ENCODE measurements around the gene WDR41. TPM values are rescaled to one million over a fixed set of nuclear protein-coding genes. Genes with fewer than 3 reads are reported as not detected.
A peak's percentile ranks its signal among the peaks of the same experiment; 100 is the strongest.
"Not testable (repeated sequence)": the region's sequence is repeated elsewhere in the genome, so short reads cannot be mapped to it uniquely, and the experiment has no call there.

Gene WDR41, protein sequence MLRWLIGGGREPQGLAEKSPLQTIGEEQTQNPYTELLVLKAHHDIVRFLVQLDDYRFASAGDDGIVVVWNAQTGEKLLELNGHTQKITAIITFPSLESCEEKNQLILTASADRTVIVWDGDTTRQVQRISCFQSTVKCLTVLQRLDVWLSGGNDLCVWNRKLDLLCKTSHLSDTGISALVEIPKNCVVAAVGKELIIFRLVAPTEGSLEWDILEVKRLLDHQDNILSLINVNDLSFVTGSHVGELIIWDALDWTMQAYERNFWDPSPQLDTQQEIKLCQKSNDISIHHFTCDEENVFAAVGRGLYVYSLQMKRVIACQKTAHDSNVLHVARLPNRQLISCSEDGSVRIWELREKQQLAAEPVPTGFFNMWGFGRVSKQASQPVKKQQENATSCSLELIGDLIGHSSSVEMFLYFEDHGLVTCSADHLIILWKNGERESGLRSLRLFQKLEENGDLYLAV
- 10 to 100 TPM; 30.5 to 32.6 TPM for total RNA-seq

DNA sequence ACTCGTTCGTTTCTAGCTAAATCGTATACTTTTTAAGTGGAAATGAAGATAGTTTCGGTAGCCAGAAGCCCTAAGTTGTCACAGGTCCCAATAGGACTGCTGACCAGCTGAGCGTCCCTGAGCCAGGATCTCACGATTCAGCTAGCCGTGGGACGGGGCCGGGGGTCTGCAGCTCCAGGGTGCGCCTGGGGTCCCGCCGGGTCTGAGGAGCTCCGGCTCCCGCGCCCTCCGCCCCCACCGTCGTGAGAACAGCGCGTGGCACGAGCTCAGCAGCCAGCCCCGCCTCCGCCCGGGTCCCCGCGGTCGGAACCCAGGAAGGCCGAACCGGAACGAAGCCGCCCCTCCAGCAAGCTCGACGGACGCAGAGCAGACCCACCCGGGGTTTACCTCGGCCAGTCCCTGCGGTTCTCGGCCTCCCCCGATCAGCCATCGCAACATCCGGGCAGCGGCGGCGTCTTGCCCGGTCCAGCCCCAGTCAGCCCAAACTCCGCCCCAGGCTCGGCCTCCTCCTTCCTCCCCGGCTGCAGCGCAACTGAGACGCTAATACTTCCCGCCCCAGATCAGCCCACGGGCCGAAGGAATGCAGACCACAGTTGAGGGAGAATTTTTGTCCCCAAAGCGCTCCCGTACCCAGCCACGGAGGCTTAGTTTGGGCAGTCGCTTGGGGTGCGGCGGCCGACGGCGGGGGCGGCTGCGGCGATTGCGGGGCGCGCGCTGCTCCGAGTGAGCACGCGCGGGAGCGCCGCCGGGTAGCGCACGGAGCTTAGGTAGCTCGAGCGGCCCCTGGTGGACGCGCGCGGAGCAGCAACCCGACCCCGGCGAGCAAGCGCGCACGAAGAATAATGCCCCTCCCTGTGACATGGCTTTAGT lies at the start of gene WDR41:
TSS of gene WDR41 (minus strand) at position 534 of the 870 bp plus-strand sequence. CDS start at position 438, 96 bp downstream.
- peak; percentile 90 for DNase-seq
- Mint-ChIP-seq H3K36me3 (no peaks in the 10 kb centered on the region), H3K4me3 (peak within 1 kb of the TSS; percentile 76), H3K27me3 (peaks cover 7% of the 10 kb centered on the region), H3K27ac (peak within 1 kb of the TSS; percentile 86), H3K4me1 (ENCODE audit: low read depth) (peaks cover 23% of the 10 kb centered on the region), H3K9me3 (no peaks in the 10 kb centered on the region)
- intact Hi-C loops (cut with micrococcal nuclease), result loop anchor here (1.0 to 10.0 kb wide), 5 partner anchors 115 to 803 kb away; partner anchors contain the start of gene AP3B1
- ChIA-PET POLR2A (interaction anchor here (0.6 to 1.8 kb wide), 4 partner anchors 112 to 803 kb away, joined by 3 to 7 read pairs (median 4); partner anchors contain the start of gene AP3B1), CTCF (interaction anchor here (0.7 to 3.6 kb wide), 28 partner anchors 9 to 808 kb away, joined by 3 to 65 read pairs (median 3); partner anchors contain the start of gene AGGF1)

DNA sequence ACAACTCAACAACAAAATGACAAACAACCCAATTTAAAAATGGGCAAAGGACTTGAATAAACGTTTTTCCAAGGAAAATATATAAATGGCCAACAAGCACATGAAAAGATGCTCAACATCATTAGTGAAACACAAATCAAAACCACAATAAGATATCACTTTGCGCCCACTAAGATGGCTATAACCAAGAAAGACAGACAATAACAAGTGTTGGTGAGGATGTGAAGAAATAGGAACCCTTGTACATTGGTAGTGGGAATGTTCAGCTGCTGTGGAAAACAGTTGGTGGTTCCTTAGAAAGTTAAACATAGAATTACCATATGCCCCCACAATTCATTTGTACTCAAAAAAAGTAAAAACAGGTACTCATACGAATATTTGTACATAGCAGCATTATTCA lies 39.2 kb upstream of the WDR41 start:
- no peak overlapping the region for H3K4me3 Mint-ChIP-seq
- CTCF ChIA-PET, result no interaction called here
- H3K9me3 Mint-ChIP-seq, result no peaks in the 10 kb centered on the region
- no peaks in the 10 kb centered on the region for H3K4me1 Mint-ChIP-seq (ENCODE audit: low read depth)
- peaks cover 20% of the 10 kb centered on the region for H3K27me3 Mint-ChIP-seq
- H3K36me3 Mint-ChIP-seq, result no peaks in the 10 kb centered on the region
- no peak overlapping the region for H3K27ac Mint-ChIP-seq
- POLR2A ChIA-PET, result no interaction called here
- no peak for DNase-seq
- intact Hi-C loops (cut with micrococcal nuclease), result no loop called here

DNA sequence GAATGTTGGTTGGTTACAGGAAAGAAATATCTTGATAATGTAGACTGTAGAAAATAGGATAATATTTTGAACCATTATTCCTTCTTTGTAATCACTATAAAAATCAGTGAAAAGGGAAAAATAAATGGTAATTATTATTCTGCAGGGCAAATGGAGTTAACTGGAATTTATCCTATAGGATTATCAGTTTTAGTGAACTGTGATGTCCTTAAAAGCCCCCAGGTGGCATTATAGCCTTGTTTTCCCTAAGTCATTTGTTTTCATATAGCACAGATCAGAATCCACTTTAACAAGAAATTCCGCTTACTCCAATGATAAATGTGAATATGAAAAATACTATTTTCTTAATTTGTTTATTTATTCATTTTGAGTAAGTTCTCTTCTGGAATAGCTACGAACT lies 26.2 kb upstream of the WDR41 start:
- DNase-seq, result no peak
- intact Hi-C loops (cut with micrococcal nuclease), result no loop called here
- Mint-ChIP-seq H3K4me1 (ENCODE audit: low read depth) (no peaks in the 10 kb centered on the region), H3K27me3 (peaks cover 4% of the 10 kb centered on the region), H3K9me3 (no peaks in the 10 kb centered on the region), H3K4me3 (no peak overlapping the region), H3K27ac (no peak overlapping the region), H3K36me3 (no peaks in the 10 kb centered on the region)
- CTCF ChIA-PET, result no interaction called here
- POLR2A ChIA-PET, result no interaction called here

DNA sequence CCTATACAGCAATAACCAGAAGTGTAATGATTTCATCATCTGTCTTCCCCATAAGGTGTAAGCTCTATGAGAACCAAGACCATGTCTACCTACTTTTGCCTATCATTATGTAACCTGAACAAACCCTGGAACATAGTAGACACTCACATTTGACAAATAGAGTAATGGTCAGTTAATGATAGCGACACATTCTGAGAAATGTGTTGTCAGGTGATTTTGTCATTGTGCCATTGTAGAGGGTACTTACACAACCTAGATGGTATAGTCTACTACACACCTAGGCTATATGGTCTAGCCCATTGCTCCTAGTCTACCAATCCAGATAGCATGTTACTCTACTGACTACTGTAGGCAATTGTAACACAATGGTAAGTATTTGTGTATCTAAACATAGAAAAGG lies 22.3 kb upstream of the WDR41 start:
- intact Hi-C loops (cut with micrococcal nuclease), result no loop called here

DNA sequence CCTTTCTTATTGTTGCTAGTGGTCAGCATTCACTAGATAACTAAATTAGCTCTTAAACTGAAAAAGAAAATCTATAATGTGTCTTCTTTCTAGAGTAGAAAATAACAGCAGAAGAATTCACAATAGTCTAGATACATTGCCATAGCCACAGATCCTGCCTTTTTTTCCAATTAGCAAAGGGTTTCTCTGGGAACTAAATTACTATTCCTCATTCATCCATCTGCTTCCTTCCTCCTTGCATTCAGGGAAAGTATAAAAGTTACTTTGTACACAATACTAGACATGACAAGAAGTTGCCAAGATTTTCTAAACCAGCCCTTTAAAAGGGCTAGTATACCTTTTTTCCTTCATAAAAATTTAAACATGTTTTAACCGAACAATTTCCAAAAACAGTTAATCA lies 21.2 kb upstream of the WDR41 start:
- CTCF ChIA-PET, result interaction anchor here (0.6 kb wide), 1 partner anchor 721 kb away, joined by 3 read pairs; no protein-coding TSS in a partner anchor
- H3K4me3 Mint-ChIP-seq, result no peak overlapping the region
- no peak for DNase-seq
- intact Hi-C loops (cut with micrococcal nuclease), result no loop called here
- POLR2A ChIA-PET, result no interaction called here
- H3K9me3 Mint-ChIP-seq, result peaks cover 7% of the 10 kb centered on the region
- no peak overlapping the region for H3K27ac Mint-ChIP-seq
- H3K27me3 Mint-ChIP-seq, result peaks cover 14% of the 10 kb centered on the region
- H3K4me1 Mint-ChIP-seq (ENCODE audit: low read depth), result no peaks in the 10 kb centered on the region
- H3K36me3 Mint-ChIP-seq, result no peaks in the 10 kb centered on the region

More for the DNA sequence above, 22.3 kb upstream of the WDR41 start:
- no peak overlapping the region for H3K27ac Mint-ChIP-seq
- ChIA-PET CTCF (no interaction called here), POLR2A (no interaction called here)
- H3K36me3 Mint-ChIP-seq, result no peaks in the 10 kb centered on the region
- H3K4me1 Mint-ChIP-seq (ENCODE audit: low read depth), result no peaks in the 10 kb centered on the region
- H3K4me3 Mint-ChIP-seq, result no peak overlapping the region
- no peak for DNase-seq
- H3K9me3 Mint-ChIP-seq, result peaks cover 7% of the 10 kb centered on the region
- peaks cover 7% of the 10 kb centered on the region for H3K27me3 Mint-ChIP-seq

DNA sequence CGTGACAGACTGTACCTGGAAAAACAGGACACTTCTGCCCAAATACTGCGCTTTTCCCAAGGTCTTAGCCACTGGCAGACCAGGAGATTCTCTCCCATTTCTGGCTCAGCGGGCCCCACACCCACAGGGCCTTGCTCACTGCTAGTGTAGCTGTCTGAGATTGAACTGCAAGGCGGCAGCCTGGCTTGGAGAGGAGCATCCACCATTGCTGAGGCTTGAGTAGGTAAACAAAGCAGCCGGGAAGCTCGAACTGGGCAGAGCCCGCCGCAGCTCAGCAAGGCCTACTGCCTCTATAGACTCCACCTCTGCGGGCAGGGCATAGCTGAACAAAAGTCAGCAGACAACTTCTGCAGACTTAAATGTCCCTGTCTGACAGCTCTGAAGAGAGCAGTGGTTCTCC lies 9.0 kb upstream of the WDR41 start:
- CTCF ChIA-PET, result interaction anchor here (2.3 kb wide), 1 partner anchor 8 kb away, joined by 13 read pairs; the partner anchor contains the start of gene WDR41
- H3K36me3 Mint-ChIP-seq; intact Hi-C loops (cut with micrococcal nuclease); DNase-seq; POLR2A ChIA-PET; H3K4me3 Mint-ChIP-seq; H3K4me1 Mint-ChIP-seq (ENCODE audit: low read depth); H3K27ac Mint-ChIP-seq: not testable (repeated sequence)
- H3K27me3 Mint-ChIP-seq, result peaks cover 28% of the 10 kb centered on the region
- peaks cover 12% of the 10 kb centered on the region for H3K9me3 Mint-ChIP-seq

DNA sequence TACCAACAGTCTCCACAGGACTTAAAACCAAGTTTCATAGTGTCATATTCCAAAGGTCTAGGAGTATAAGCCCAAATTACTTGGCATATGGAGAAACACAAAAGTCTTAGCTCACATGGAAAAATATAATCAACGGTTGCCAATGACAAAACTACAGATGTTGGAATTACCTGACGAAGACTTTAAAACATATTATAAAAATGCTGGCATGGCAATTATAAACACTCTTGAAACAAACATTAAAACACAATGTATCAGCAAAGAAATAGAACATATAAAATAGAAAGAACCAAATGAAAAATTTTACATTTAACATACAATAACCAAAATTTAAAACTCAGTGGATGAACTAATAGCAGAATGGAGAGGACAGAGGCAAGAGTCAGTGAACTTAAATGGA lies 7.9 kb upstream of the WDR41 start:
- Mint-ChIP-seq H3K9me3 (peaks cover 12% of the 10 kb centered on the region), H3K27me3 (peaks cover 23% of the 10 kb centered on the region), H3K4me1 (ENCODE audit: low read depth) (peaks cover 4% of the 10 kb centered on the region), H3K36me3 (peaks cover 4% of the 10 kb centered on the region), H3K27ac (no peak overlapping the region), H3K4me3 (no peak overlapping the region)
- intact Hi-C loops (cut with micrococcal nuclease), result loop anchor here (10.0 kb wide), 1 partner anchor 795 kb away; the partner anchor contains the start of gene AP3B1
- ChIA-PET POLR2A (no interaction called here), CTCF (interaction anchor here (2.3 kb wide), 1 partner anchor 7 kb away, joined by 13 read pairs; the partner anchor contains the start of gene WDR41)
- DNase-seq, result no peak

DNA sequence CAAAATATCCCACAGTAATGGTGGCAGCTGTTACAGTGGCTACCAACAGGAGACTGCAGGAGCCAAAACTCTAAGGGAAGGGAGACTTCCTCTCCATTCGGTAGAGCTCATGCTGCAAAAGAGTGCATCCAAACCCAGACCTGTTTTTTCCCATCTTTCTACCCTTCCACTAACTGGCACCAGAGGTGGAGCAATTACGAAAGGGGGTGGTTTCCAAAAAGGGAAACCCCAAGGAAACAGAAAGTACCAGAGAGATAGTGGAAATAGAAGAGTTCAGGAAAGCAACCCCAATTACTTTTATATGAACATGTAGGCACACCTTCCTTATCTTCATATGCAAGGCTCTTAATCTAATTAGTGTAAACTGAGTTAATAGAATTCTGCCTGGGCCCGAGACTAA lies 7.3 kb upstream of the WDR41 start:
- Mint-ChIP-seq H3K36me3 (peaks cover 4% of the 10 kb centered on the region), H3K9me3 (peaks cover 12% of the 10 kb centered on the region), H3K4me3 (no peak overlapping the region), H3K27me3 (peaks cover 26% of the 10 kb centered on the region), H3K4me1 (ENCODE audit: low read depth) (peaks cover 9% of the 10 kb centered on the region), H3K27ac (no peak overlapping the region)
- intact Hi-C loops (cut with micrococcal nuclease), result loop anchor here (10.0 kb wide), 1 partner anchor 795 kb away; the partner anchor contains the start of gene AP3B1
- POLR2A ChIA-PET, result no interaction called here
- CTCF ChIA-PET, result no interaction called here
- DNase-seq, result no peak

DNA sequence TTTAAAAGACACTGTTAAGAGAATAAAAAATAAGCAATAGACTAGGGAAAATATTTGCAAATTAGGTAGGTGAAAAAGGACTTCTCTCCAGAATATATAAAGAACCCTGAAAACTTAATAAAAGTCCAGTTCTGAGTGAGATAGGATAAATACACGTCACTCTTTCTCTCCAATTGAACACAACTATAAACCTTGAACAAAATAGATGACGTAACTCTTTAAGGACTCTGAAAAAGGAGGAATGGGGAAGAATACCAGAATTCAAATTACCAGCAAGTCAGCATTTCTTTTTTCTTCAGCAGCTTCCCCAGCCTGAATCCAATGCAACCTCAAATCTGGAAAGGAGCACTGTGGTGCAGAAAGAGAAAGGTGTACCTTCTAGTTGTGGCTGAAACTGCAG lies 6.8 kb upstream of the WDR41 start:
- CTCF ChIA-PET, result no interaction called here
- peaks cover 12% of the 10 kb centered on the region for H3K9me3 Mint-ChIP-seq
- POLR2A ChIA-PET, result no interaction called here
- DNase-seq, result no peak
- intact Hi-C loops (cut with micrococcal nuclease), result loop anchor here (10.0 kb wide), 1 partner anchor 796 kb away; the partner anchor contains the start of gene AP3B1
- H3K4me3 Mint-ChIP-seq, result no peak overlapping the region
- peaks cover 25% of the 10 kb centered on the region for H3K27me3 Mint-ChIP-seq
- peaks cover 4% of the 10 kb centered on the region for H3K36me3 Mint-ChIP-seq
- H3K4me1 Mint-ChIP-seq (ENCODE audit: low read depth), result peaks cover 9% of the 10 kb centered on the region
- H3K27ac Mint-ChIP-seq, result no peak overlapping the region

DNA sequence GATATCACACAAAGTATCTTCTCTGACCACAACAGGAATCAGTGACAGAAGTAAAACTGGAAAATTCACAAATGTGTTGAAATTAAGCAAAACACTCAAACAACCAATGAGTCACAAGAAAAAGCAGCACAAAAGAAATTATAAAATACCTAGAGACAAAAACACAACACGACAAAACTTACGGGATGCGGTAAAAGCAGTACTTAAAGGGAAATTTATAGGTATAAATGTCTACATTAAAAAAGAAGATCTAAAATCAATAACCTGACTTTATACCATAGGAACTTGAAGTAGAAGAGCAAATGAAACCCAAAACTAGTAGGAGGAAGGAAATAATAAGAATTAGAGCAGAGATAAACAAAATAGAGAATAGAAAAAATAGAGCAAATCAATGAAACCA lies 2.8 kb upstream of the WDR41 start:
- intact Hi-C loops (cut with micrococcal nuclease), result loop anchor here (5.0 to 10.0 kb wide), 3 partner anchors 118 to 800 kb away; partner anchors contain the start of gene AP3B1
- ChIA-PET POLR2A (no interaction called here), CTCF (no interaction called here)
- H3K4me3 Mint-ChIP-seq, result no peak overlapping the region
- H3K27ac Mint-ChIP-seq, result no peak overlapping the region
- no peak for DNase-seq
- peaks cover 23% of the 10 kb centered on the region for H3K4me1 Mint-ChIP-seq (ENCODE audit: low read depth)
- H3K9me3 Mint-ChIP-seq, result no peaks in the 10 kb centered on the region
- no peaks in the 10 kb centered on the region for H3K36me3 Mint-ChIP-seq
- H3K27me3 Mint-ChIP-seq, result peaks cover 9% of the 10 kb centered on the region

DNA sequence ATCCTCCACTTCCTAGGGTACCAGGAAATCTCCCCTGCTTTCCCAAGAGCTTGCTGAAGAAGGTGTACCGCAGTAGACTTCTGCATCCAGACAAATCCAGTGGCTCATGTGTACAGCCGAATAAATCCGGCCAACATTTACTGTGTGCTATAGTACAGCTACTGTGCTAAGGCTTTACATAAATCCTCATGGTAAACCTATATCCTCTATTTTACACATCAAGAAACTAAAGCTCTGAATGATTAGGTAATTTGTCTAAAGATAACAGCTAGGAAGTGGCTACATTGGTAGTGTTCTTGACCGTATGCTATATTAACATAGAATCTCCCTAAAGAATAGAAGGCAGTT lies 511 bp upstream of the WDR41 start:
- no peaks in the 10 kb centered on the region for H3K36me3 Mint-ChIP-seq
- peak overlapping the region; percentile 54 for H3K27ac Mint-ChIP-seq
- H3K27me3 Mint-ChIP-seq, result peaks cover 7% of the 10 kb centered on the region
- intact Hi-C loops (cut with micrococcal nuclease), result loop anchor here (1.0 to 10.0 kb wide), 5 partner anchors 115 to 802 kb away; partner anchors contain the start of gene AP3B1
- CTCF ChIA-PET, result interaction anchor here (0.7 to 3.6 kb wide), 26 partner anchors 9 to 808 kb away, joined by 3 to 65 read pairs (median 3); partner anchors contain the start of gene AGGF1
- H3K4me3 Mint-ChIP-seq, result peak overlapping the region; percentile 76
- no peaks in the 10 kb centered on the region for H3K9me3 Mint-ChIP-seq
- DNase-seq, result no peak
- H3K4me1 Mint-ChIP-seq (ENCODE audit: low read depth), result peaks cover 23% of the 10 kb centered on the region
- POLR2A ChIA-PET, result interaction anchor here (0.6 to 1.8 kb wide), 4 partner anchors 113 to 802 kb away, joined by 3 to 7 read pairs (median 4); partner anchors contain the start of gene AP3B1

Data from activated CD4-positive, alpha-beta memory T cell treated with anti-CD3 and anti-CD28 coated beads for 36 hours (primary cell).